SK-N-SH treated with all-trans-retinoic acid at 6 μM for 48 hours (cell line): Measurements from ENCODE around the gene CACNG1.
A peak's percentile ranks its signal among the peaks of the same experiment; 100 is the strongest.

Source experiments
- ATAC-seq: fragments of 200-7000 bp; cut with Tn5 transposase; 3 replicates; pipeline ENCODE4 v1.9.1; 2020; ENCODE audit warnings: mild to moderate bottlenecking, moderate library complexity
- ARNTL ChIP-seq: fragments of 450-650 bp; formaldehyde crosslinking; IDR thresholded peaks from 2 replicates; pipeline ENCODE4 v1.5.0; 2020; ENCODE audit warnings: low read depth, mild to moderate bottlenecking, moderate library complexity, borderline replicate concordance
- BACH2 ChIP-seq: fragments of 250-450 bp; sonication (Bioruptor Pico); IDR thresholded peaks from 2 replicates; pipeline ENCODE4 v1.9.0; 2021; ENCODE audit warnings: mild to moderate bottlenecking, borderline replicate concordance
- CSDC2 ChIP-seq: fragments of 250-450 bp; sonication (Bioruptor Pico); IDR thresholded peaks from 2 replicates; pipeline ENCODE4 v1.5.0; 2020; ENCODE audit warnings: mild to moderate bottlenecking, moderate library complexity
- ESRRG ChIP-seq: fragments of 250-450 bp; sonication (Bioruptor Pico); IDR thresholded peaks from 2 replicates; pipeline ENCODE4 v1.6.1; 2021; ENCODE audit warnings: mild to moderate bottlenecking
- GLIS3 ChIP-seq: fragments of 250-450 bp; sonication (Bioruptor Pico); IDR thresholded peaks from 2 replicates; pipeline ENCODE4 v1.5.0; 2020; ENCODE audit warnings: mild to moderate bottlenecking, moderate library complexity
- ISL1 ChIP-seq: fragments of 250-450 bp; sonication (Bioruptor Pico); IDR thresholded peaks from 2 replicates; pipeline ENCODE4 v2.1.2; 2022; ENCODE audit warnings: mild to moderate bottlenecking, moderate library complexity
- PPARA ChIP-seq: fragments of 250-450 bp; sonication (Bioruptor Pico); IDR thresholded peaks from 2 replicates; pipeline ENCODE4 v1.5.0; 2020; ENCODE audit warnings: mild to moderate bottlenecking, borderline replicate concordance
- RARB ChIP-seq: fragments of 250-450 bp; sonication (Bioruptor Pico); IDR thresholded peaks from 2 replicates; pipeline ENCODE4 v1.8.0; 2021; ENCODE audit warnings: mild to moderate bottlenecking, moderate library complexity
- TCF4 ChIP-seq: fragments of 250-450 bp; sonication (Bioruptor Pico); IDR thresholded peaks from 2 replicates; pipeline ENCODE4 v1.8.0; 2021; ENCODE audit warnings: mild to moderate bottlenecking, moderate library complexity, borderline replicate concordance
- TOX ChIP-seq: fragments of 250-450 bp; sonication (Bioruptor Pico); IDR thresholded peaks from 2 replicates; pipeline ENCODE4 v1.8.0; 2021; ENCODE audit warnings: mild to moderate bottlenecking, moderate library complexity, borderline replicate concordance
- ZC3H10 ChIP-seq: fragments of 250-450 bp; sonication (Bioruptor Pico); IDR thresholded peaks from 2 replicates; pipeline ENCODE4 v1.5.1; 2021; ENCODE audit warnings: mild to moderate bottlenecking, moderate library complexity
- ZFP3 ChIP-seq: fragments of 250-450 bp; sonication (Bioruptor Pico); IDR thresholded peaks from 2 replicates; pipeline ENCODE4 v1.5.0; 2020; ENCODE audit warnings: mild to moderate bottlenecking, moderate library complexity
- ZFP30 ChIP-seq: fragments of 450-650 bp; formaldehyde crosslinking; IDR thresholded peaks from 2 replicates; pipeline ENCODE4 v1.5.0; 2022; ENCODE audit warnings: mild to moderate bottlenecking, moderate library complexity
- ZNF565 ChIP-seq: fragments of 450-650 bp; formaldehyde crosslinking; conservative IDR thresholded peaks from 2 replicates; pipeline ENCODE4 v1.5.0; 2020; ENCODE audit warnings: low read depth, mild to moderate bottlenecking, moderate library complexity
- ZNF70 ChIP-seq: fragments of 450-650 bp; formaldehyde crosslinking; IDR thresholded peaks from 2 replicates; pipeline ENCODE4 v1.5.0; 2020; ENCODE audit warnings: mild to moderate bottlenecking, moderate library complexity
- ZNF8 ChIP-seq: fragments of 450-650 bp; formaldehyde crosslinking; IDR thresholded peaks from 2 replicates; pipeline ENCODE4 v1.5.0; 2020; ENCODE audit warnings: mild to moderate bottlenecking, moderate library complexity
- TF ChIP-seq, protein P1 (sequence below): fragments of 250-450 bp; sonication (Bioruptor Pico); IDR thresholded peaks from 2 replicates; pipeline ENCODE4 v1.5.1; 2021; ENCODE audit warnings: mild to moderate bottlenecking, moderate library complexity
- TF ChIP-seq, protein P2 (sequence below): fragments of 250-450 bp; sonication (Bioruptor Pico); IDR thresholded peaks from 2 replicates; pipeline ENCODE4 v1.5.1; 2020; ENCODE audit warnings: low read depth, mild to moderate bottlenecking, moderate library complexity
- TF ChIP-seq, protein P3 (sequence below): fragments of 250-450 bp; sonication (Bioruptor Pico); IDR thresholded peaks from 2 replicates; pipeline ENCODE4 v1.8.0; 2020; ENCODE audit warnings: mild to moderate bottlenecking, moderate library complexity, borderline replicate concordance
- TF ChIP-seq, protein P4 (sequence below): fragments of 250-450 bp; sonication (Bioruptor Pico); IDR thresholded peaks from 2 replicates; pipeline ENCODE4 v1.5.0; 2020; ENCODE audit warnings: mild to moderate bottlenecking, moderate library complexity

The CACNG1 gene

DNA sequence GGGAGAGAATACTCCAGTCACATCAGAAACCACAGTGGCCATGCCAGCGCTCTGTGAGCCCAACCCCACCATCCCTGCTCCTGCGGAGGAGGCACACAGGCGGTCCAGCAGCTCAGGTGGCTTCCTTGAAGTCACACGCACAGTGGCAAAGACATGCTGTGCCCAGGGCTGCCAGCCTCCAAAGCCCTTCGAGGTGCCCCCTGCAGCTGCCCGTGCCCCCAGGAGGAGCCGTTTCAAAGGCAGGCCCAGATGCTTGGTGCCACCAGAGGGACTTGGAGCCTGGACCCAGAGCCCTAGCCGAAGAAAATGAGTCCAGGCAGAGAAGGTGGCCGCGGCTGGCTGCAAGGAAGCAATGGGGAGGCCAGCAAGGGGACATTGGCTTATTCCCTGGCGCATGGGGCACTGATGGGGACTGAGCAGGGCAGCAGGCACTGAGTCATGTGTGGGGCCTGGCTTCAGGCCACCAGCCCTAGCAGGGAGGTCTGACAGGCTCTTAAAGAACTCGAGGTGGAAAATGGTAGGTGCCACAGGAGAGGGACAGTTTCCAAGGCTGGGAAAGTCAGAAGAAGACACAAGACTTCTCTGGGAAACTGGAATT, 17.2 kb upstream of the CACNG1 start:
- TF ChIP-seq ZNF70 (CRISPR knock-in tag), result no peak
- TF ChIP-seq ZNF8 (CRISPR knock-in tag), result no peak
- no peak for TF ChIP-seq ZFP30 (CRISPR knock-in tag)
- no peak for TF ChIP-seq ARNTL (CRISPR knock-in tag)
- no peak for TF ChIP-seq ZNF565 (CRISPR knock-in tag)
- TF ChIP-seq, protein P1, sequence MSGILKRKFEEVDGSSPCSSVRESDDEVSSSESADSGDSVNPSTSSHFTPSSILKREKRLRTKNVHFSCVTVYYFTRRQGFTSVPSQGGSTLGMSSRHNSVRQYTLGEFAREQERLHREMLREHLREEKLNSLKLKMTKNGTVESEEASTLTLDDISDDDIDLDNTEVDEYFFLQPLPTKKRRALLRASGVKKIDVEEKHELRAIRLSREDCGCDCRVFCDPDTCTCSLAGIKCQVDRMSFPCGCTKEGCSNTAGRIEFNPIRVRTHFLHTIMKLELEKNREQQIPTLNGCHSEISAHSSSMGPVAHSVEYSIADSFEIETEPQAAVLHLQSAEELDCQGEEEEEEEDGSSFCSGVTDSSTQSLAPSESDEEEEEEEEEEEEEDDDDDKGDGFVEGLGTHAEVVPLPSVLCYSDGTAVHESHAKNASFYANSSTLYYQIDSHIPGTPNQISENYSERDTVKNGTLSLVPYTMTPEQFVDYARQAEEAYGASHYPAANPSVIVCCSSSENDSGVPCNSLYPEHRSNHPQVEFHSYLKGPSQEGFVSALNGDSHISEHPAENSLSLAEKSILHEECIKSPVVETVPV (CRISPR knock-in tag), result no peak
- TF ChIP-seq ZFP3 (CRISPR knock-in tag), result no peak
- TF ChIP-seq BACH2 (CRISPR knock-in tag), result no peak
- TF ChIP-seq, protein P2, sequence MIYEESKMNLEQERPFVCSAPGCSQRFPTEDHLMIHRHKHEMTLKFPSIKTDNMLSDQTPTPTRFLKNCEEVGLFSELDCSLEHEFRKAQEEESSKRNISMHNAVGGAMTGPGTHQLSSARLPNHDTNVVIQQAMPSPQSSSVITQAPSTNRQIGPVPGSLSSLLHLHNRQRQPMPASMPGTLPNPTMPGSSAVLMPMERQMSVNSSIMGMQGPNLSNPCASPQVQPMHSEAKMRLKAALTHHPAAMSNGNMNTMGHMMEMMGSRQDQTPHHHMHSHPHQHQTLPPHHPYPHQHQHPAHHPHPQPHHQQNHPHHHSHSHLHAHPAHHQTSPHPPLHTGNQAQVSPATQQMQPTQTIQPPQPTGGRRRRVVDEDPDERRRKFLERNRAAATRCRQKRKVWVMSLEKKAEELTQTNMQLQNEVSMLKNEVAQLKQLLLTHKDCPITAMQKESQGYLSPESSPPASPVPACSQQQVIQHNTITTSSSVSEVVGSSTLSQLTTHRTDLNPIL (CRISPR knock-in tag), result no peak
- TF ChIP-seq, protein P3, sequence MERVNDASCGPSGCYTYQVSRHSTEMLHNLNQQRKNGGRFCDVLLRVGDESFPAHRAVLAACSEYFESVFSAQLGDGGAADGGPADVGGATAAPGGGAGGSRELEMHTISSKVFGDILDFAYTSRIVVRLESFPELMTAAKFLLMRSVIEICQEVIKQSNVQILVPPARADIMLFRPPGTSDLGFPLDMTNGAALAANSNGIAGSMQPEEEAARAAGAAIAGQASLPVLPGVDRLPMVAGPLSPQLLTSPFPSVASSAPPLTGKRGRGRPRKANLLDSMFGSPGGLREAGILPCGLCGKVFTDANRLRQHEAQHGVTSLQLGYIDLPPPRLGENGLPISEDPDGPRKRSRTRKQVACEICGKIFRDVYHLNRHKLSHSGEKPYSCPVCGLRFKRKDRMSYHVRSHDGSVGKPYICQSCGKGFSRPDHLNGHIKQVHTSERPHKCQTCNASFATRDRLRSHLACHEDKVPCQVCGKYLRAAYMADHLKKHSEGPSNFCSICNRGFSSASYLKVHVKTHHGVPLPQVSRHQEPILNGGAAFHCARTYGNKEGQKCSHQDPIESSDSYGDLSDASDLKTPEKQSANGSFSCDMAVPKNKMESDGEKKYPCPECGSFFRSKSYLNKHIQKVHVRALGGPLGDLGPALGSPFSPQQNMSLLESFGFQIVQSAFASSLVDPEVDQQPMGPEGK, result no peak
- no peak for TF ChIP-seq GLIS3
- no peak for TF ChIP-seq RARB (CRISPR knock-in tag)

DNA sequence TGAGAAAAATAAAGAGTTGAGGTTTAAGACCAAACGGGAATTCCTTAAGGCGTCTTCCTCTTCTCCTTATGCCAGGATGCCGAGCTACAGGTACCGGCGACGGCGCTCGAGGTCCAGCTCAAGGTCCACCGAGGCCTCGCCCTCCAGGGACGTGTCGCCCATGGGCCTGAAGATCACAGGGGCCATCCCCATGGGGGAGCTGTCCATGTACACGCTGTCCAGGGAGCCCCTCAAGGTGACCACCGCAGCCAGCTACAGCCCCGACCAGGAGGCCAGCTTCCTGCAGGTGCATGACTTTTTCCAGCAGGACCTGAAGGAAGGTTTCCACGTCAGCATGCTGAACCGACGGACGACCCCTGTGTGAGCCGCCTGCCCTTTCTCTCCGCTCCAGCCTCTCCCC, 13.7 kb upstream of the CACNG1 start:
- TF ChIP-seq RARB (CRISPR knock-in tag) (no peak), ISL1 (CRISPR knock-in tag) (no peak), GLIS3 (no peak), CSDC2 (CRISPR knock-in tag) (no peak), ZNF8 (CRISPR knock-in tag) (no peak)
- ATAC-seq, result no peak

More for the DNA sequence above, 17.2 kb upstream of the CACNG1 start:
- peak; percentile 44 for ATAC-seq

DNA sequence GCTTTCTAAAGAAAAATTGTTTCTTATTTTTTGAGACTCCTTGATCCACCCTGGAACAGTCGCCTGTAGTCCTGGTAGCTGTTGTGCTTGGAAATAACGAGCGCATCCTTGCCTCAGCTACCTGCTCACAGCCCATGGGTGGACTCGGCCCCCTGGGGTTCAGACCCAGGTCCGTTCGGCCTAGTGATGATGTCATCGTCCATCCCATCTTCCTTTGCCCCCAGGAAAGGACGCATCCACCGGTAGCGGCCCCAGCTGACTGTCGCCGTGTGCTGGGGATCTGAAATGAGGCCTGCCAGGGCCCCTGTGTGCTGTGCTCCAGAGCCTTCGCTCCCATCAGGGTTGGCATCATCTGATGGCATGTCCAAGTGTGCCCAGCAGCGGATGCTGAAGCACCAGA, 12.0 kb upstream of the CACNG1 start:
- TF ChIP-seq ISL1 (CRISPR knock-in tag) (no peak), TOX (no peak), ZNF70 (CRISPR knock-in tag) (no peak), ZFP3 (CRISPR knock-in tag) (no peak), ZNF8 (CRISPR knock-in tag) (no peak), ZC3H10 (CRISPR knock-in tag) (no peak), RARB (CRISPR knock-in tag) (no peak), ESRRG (CRISPR knock-in tag) (no peak), ZFP30 (CRISPR knock-in tag) (no peak)
- TF ChIP-seq, protein P1 (CRISPR knock-in tag), result no peak
- TF ChIP-seq, protein P3, result no peak
- ATAC-seq, result no peak

DNA sequence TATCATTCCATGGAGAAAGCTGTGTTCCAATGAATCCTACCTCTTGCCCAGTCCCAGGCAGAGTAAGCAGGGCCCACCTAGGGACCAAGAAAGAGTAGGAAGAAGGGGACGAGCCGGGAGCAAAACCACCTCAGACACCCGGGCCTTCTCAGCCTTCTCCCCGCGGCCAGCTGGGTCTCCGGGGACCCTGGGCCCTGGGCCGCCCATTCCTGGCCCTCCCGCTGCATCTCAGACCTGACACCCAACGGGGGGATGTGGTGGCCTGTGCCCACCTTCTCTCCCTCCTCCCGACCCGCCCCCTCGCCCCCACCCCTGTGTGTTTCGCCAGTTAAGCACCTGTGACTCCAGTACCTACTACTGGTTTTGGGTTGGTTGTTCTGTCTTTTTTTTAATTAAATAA, 11.4 kb upstream of the CACNG1 start:
- ATAC-seq, result no peak
- TF ChIP-seq TCF4 (no peak), ZNF565 (CRISPR knock-in tag) (no peak), PPARA (CRISPR knock-in tag) (no peak), ZFP30 (CRISPR knock-in tag) (no peak), ISL1 (CRISPR knock-in tag) (no peak), TOX (no peak), BACH2 (CRISPR knock-in tag) (no peak), GLIS3 (no peak), ZC3H10 (CRISPR knock-in tag) (no peak)
- TF ChIP-seq, protein P3, result no peak
- TF ChIP-seq, protein P4, sequence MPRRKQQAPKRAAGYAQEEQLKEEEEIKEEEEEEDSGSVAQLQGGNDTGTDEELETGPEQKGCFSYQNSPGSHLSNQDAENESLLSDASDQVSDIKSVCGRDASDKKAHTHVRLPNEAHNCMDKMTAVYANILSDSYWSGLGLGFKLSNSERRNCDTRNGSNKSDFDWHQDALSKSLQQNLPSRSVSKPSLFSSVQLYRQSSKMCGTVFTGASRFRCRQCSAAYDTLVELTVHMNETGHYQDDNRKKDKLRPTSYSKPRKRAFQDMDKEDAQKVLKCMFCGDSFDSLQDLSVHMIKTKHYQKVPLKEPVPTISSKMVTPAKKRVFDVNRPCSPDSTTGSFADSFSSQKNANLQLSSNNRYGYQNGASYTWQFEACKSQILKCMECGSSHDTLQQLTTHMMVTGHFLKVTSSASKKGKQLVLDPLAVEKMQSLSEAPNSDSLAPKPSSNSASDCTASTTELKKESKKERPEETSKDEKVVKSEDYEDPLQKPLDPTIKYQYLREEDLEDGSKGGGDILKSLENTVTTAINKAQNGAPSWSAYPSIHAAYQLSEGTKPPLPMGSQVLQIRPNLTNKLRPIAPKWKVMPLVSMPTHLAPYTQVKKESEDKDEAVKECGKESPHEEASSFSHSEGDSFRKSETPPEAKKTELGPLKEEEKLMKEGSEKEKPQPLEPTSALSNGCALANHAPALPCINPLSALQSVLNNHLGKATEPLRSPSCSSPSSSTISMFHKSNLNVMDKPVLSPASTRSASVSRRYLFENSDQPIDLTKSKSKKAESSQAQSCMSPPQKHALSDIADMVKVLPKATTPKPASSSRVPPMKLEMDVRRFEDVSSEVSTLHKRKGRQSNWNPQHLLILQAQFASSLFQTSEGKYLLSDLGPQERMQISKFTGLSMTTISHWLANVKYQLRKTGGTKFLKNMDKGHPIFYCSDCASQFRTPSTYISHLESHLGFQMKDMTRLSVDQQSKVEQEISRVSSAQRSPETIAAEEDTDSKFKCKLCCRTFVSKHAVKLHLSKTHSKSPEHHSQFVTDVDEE (CRISPR knock-in tag), result no peak
- TF ChIP-seq, protein P1 (CRISPR knock-in tag), result no peak
